PC-9 (cell line): ENCODE data around the gene TRIM15. TPM values are rescaled to one million over a fixed set of nuclear protein-coding genes. Genes with fewer than 3 reads are reported as not detected.
A peak's percentile ranks its signal among the peaks of the same experiment; 100 is the strongest.

Experiments used
- BruUV-seq: library from RNA; stranded (reverse); fragments of 400-500 nt; replicated peaks from 2 replicates; lab custom pipeline; 2021; lab: Mats Ljungman, UMichigan
- CTCF ChIA-PET: fragments of 300-600 bp; sonication (Branson Sonifier 250); formaldehyde crosslinking; loops from one replicate; lab custom pipeline; 2022; ENCODE audit warnings: antibody characterized with exemption; lab: Charles Lee
- POLR2A ChIA-PET: fragments of 300-600 bp; sonication (Branson Sonifier 250); formaldehyde crosslinking; loops from one replicate; lab custom pipeline; 2022; ENCODE audit warnings: antibody characterized with exemption; ENCODE audit not compliant: unreplicated experiment; lab: Charles Lee
- DNase-seq, 2 experiments: peaks; one replicate each; pipeline versions ENCODE4 v3.0.0 to v3.0.0-alpha.2; 2015 to 2022; ENCODE audit warnings: mixed read lengths in 1 of 2
- H2AFZ ChIP-seq: fragments of 200-600 bp; sonication (generic); 2 replicates; pipeline ENCODE4 v1.8.1; 2017; ENCODE audit warnings: antibody characterized with exemption
- H3F3A ChIP-seq: fragments of 200-600 bp; sonication (generic); 2 replicates; pipeline ENCODE4 v1.8.1; 2017; ENCODE audit warnings: antibody characterized with exemption, mild to moderate bottlenecking, low read depth; ENCODE audit not compliant: insufficient read depth
- H3K27ac ChIP-seq: fragments of 200-600 bp; sonication (generic); 2 replicates; pipeline ENCODE4 v1.6.1; 2016; ENCODE audit warnings: mixed run types
- H3K27me3 ChIP-seq: fragments of 200-600 bp; sonication (generic); 2 replicates; pipeline ENCODE4 v1.6.1; 2016; ENCODE audit warnings: low read depth, mixed run types; ENCODE audit not compliant: insufficient read depth
- H3K36me3 ChIP-seq: fragments of 200-600 bp; sonication (generic); 2 replicates; pipeline ENCODE4 v1.6.1; 2016; ENCODE audit warnings: low read depth, mixed run types
- H3K4me1 ChIP-seq: fragments of 200-600 bp; sonication (generic); replicated peaks from 2 replicates; pipeline ENCODE4 v1.6.1; 2016; ENCODE audit warnings: mixed run types; ENCODE audit not compliant: insufficient read depth
- H3K4me2 ChIP-seq: fragments of 200-600 bp; sonication (generic); 2 replicates; pipeline ENCODE4 v1.6.1; 2017; ENCODE audit warnings: mixed run types
- H3K4me3 ChIP-seq: fragments of 200-600 bp; sonication (generic); 2 replicates; pipeline ENCODE4 v1.6.1; 2016; ENCODE audit warnings: mixed run types
- H3K79me2 ChIP-seq: fragments of 200-600 bp; sonication (generic); 2 replicates; pipeline ENCODE4 v1.6.1; 2017; ENCODE audit warnings: low read depth, mixed run types
- H3K9me2 ChIP-seq: fragments of 200-600 bp; sonication (generic); 2 replicates; pipeline ENCODE4 v1.8.1; 2017; ENCODE audit warnings: mild to moderate bottlenecking; ENCODE audit not compliant: insufficient read depth
- H3K9me3 ChIP-seq: fragments of 200-600 bp; sonication (generic); 2 replicates; pipeline ENCODE4 v1.8.1; 2016; ENCODE audit warnings: low read depth; ENCODE audit not compliant: insufficient read depth
- H4K20me1 ChIP-seq: fragments of 200-600 bp; sonication (generic); 2 replicates; pipeline ENCODE4 v1.8.1; 2017; ENCODE audit not compliant: insufficient read depth
- EZH2 ChIP-seq: fragments of 200-600 bp; sonication (generic); IDR thresholded peaks from 2 replicates; pipeline ENCODE4 v1.8.0; 2017; ENCODE audit warnings: antibody characterized with exemption, low read depth
- intact Hi-C: fragments of 100-400 bp; cut with micrococcal nuclease; formaldehyde crosslinking; loops from one replicate; pipeline ENCODE4 v1.10.0; 2022; ENCODE audit not compliant: unreplicated experiment
- total RNA-seq: library from RNA; stranded (reverse); gene quantifications from 2 replicates; pipeline ENCODE4 v1.2.3, GENCODE V29; 2021
- TF ChIP-seq, protein P1 (sequence below): fragments of 200-600 bp; sonication (generic); conservative IDR thresholded peaks from 2 replicates; pipeline ENCODE4 v1.6.1; 2017; ENCODE audit warnings: mixed run types, antibody characterized with exemption, mild to moderate bottlenecking, moderate library complexity

The TRIM15 gene
- total RNA-seq, 1 experiment from 2014 or later = not detected

GRCh38 chr6:30167101-30167500, 3.8 kb downstream of the TRIM15 start:
- CTCF ChIA-PET = interaction anchor here (0.6 kb wide), 1 partner anchor 150 kb away, joined by 8 read pairs; no protein-coding TSS in a partner anchor
- no peaks in the 10 kb centered on the region for H3K79me2 ChIP-seq
- DNase-seq = peak in 1 of 2 experiments; percentile 9
- TF ChIP-seq EZH2 = no peak
- TF ChIP-seq, protein P1, sequence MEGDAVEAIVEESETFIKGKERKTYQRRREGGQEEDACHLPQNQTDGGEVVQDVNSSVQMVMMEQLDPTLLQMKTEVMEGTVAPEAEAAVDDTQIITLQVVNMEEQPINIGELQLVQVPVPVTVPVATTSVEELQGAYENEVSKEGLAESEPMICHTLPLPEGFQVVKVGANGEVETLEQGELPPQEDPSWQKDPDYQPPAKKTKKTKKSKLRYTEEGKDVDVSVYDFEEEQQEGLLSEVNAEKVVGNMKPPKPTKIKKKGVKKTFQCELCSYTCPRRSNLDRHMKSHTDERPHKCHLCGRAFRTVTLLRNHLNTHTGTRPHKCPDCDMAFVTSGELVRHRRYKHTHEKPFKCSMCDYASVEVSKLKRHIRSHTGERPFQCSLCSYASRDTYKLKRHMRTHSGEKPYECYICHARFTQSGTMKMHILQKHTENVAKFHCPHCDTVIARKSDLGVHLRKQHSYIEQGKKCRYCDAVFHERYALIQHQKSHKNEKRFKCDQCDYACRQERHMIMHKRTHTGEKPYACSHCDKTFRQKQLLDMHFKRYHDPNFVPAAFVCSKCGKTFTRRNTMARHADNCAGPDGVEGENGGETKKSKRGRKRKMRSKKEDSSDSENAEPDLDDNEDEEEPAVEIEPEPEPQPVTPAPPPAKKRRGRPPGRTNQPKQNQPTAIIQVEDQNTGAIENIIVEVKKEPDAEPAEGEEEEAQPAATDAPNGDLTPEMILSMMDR = no peak
- H4K20me1 ChIP-seq = no peaks in the 10 kb centered on the region
- no peaks in the 10 kb centered on the region for H3K9me2 ChIP-seq
- intact Hi-C loops = no loop called here
- peaks cover 24% of the 10 kb centered on the region for H3K27me3 ChIP-seq
- H3K27ac ChIP-seq = no peak overlapping the region
- H3F3A ChIP-seq = no peaks in the 10 kb centered on the region
- H3K4me2 ChIP-seq = no peak overlapping the region
- H3K9me3 ChIP-seq = no peaks in the 10 kb centered on the region
- H2AFZ ChIP-seq = no peak overlapping the region
- POLR2A ChIA-PET = interaction anchor here (0.6 kb wide), 1 partner anchor 13 kb away, joined by 7 read pairs; no protein-coding TSS in a partner anchor
- no peaks in the 10 kb centered on the region for H3K4me1 ChIP-seq
- no TSS peak for BruUV-seq
- no peaks in the 10 kb centered on the region for H3K36me3 ChIP-seq
- no peak overlapping the region for H3K4me3 ChIP-seq

DNA sequence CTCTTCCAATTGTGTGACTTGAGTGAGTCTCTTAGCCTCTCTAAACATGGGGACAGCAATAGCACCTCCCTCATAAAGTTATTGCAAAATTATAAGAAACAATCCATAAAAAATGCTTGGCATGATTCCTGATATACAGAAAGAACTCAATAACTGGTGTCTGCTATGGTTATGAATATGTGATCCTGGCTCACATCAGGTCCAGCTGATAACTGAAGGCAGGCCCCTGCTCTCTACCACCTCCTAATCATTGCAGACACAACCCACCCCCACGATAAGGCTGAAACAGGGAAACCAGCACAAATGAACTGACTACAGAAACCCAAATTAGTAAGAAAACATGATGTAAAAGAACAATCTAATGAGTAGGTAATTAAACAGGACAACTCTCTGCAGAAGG, 5.4 kb downstream of the TRIM15 start:
- ChIA-PET POLR2A (no interaction called here), CTCF (no interaction called here)
- no peaks in the 10 kb centered on the region for H3K9me3 ChIP-seq
- no TSS peak for BruUV-seq
- H3K4me2 ChIP-seq = no peak overlapping the region
- no peak overlapping the region for H3K27ac ChIP-seq
- H3K4me1 ChIP-seq = no peaks in the 10 kb centered on the region
- peaks cover 24% of the 10 kb centered on the region for H3K27me3 ChIP-seq
- no peaks in the 10 kb centered on the region for H3K9me2 ChIP-seq
- intact Hi-C loops = no loop called here
- DNase-seq = peak in 1 of 2 experiments; percentile 13
- H3K36me3 ChIP-seq = no peaks in the 10 kb centered on the region
- no peak overlapping the region for H3K4me3 ChIP-seq
- TF ChIP-seq EZH2 = no peak
- TF ChIP-seq, protein P1 = no peak
- H3F3A ChIP-seq = no peaks in the 10 kb centered on the region
- H3K79me2 ChIP-seq = no peaks in the 10 kb centered on the region
- no peak overlapping the region for H2AFZ ChIP-seq
- H4K20me1 ChIP-seq = no peaks in the 10 kb centered on the region

DNA sequence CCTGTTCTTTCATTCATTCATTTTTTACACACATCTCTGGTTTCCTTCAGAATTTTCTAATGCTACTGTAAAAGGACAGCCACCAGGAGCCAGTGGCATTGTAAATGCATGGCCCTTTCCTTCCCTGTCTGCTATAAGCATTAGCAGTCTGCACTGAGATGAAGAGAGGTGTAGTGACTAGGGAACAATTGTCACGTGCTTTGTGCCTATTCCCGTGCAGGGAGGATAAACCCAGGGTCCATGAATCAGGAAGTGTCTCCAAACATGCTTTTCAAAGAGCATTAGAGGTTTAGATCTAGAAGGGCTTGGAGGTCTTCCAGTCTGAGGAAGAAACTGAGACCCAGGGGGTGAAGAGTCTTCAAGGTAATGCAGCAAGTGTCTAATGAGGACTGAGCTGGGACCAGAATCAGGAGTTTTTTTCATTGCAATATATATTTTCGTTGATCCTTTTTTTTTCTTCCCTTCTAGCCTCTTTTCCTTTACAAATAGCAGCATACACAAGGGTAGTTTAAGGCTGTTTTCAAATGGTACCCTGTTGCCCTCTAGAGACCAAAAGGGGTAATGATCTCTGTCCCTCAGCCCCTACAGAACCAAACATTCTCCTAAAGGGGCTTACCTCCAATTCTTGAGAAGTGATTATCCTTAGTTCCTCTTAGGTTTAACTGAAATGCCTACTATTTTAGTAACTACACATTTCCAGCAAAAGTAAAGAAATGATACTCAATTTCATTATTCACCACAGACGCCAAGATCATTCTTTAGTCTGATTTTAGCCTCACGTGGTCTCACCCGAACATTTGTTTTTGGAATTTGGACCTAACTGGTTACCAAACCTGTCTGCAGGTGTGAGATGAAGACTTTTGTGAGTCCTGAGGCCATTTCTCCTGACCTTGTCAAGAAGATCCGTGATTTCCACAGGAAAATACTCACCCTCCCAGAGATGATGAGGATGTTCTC, 6.6 kb downstream of the TRIM15 start:
- DNase-seq = peak; percentile 11 to 51
- no TSS peak for BruUV-seq
- Histone ChIP-seq H3K4me2 (no peak overlapping the region), H3K9me3 (no peaks in the 10 kb centered on the region), H3F3A (no peaks in the 10 kb centered on the region), H3K36me3 (no peaks in the 10 kb centered on the region), H3K79me2 (no peaks in the 10 kb centered on the region), H3K4me1 (no peaks in the 10 kb centered on the region), H2AFZ (no peak overlapping the region), H4K20me1 (no peaks in the 10 kb centered on the region), H3K4me3 (no peak overlapping the region), H3K9me2 (no peaks in the 10 kb centered on the region), H3K27ac (no peak overlapping the region), H3K27me3 (peaks cover 28% of the 10 kb centered on the region)
- TF ChIP-seq, protein P1 = peak; percentile 87
- TF ChIP-seq EZH2 = no peak
- intact Hi-C loops = loop anchor here (1.0 to 10.0 kb wide), 6 partner anchors 39 to 519 kb away; no protein-coding TSS in a partner anchor
- ChIA-PET POLR2A (no interaction called here), CTCF (no interaction called here)
